Colonic mucosa (tissue), 4 donors: ENCODE results near the gene USP32. TPM values are rescaled to one million over a fixed set of nuclear protein-coding genes. Genes with fewer than 3 reads are reported as not detected.

Experiments
- DNase-seq: peaks from one replicate; pipeline ENCODE4 v3.0.0-alpha.2; 2020
- H3K27ac ChIP-seq: fragments of 200-600 bp; one replicate; pipeline ENCODE4 v1.8.0; 2021
- H3K27me3 ChIP-seq: fragments of 200-600 bp; one replicate; pipeline ENCODE4 v1.8.0; 2021
- H3K36me3 ChIP-seq: fragments of 200-600 bp; one replicate; pipeline ENCODE4 v1.8.0; 2021
- H3K4me1 ChIP-seq: fragments of 200-600 bp; one replicate; pipeline ENCODE4 v1.8.0; 2021; ENCODE audit warnings: mild to moderate bottlenecking
- H3K4me3 ChIP-seq: fragments of 200-600 bp; one replicate; pipeline ENCODE4 v1.8.0; 2021
- H3K9ac ChIP-seq, 2 donors: one replicate each; pipeline ENCODE4 v1.7.0; 2013; ENCODE audit warnings: control low read depth in 2 of 2, low read depth in 2 of 2, low read length in 2 of 2
- H3K9me3 ChIP-seq: fragments of 200-600 bp; one replicate; pipeline ENCODE4 v1.8.0; 2021
- intact Hi-C: fragments of 100-400 bp; cut with DNase I; formaldehyde crosslinking; loops from one replicate; pipeline ENCODE4 v1.14.1; 2022
- total RNA-seq, 2 donors: library from RNA; stranded (reverse); fragmentation: NEBNext Ultra II Directional in 1 of 2; extraction: Animal tissue kit (Norgen Biotek cat#: 25700) in 1 of 2; gene quantifications; one replicate each; pipeline ENCODE4 v1.2.1, GENCODE V29; 2021
- TF ChIP-seq, protein P1 (sequence below): fragments of 200-600 bp; IDR thresholded peaks from one replicate; pipeline ENCODE4 v1.8.0; 2022; ENCODE audit warnings: antibody characterized with exemption, mild to moderate bottlenecking
- donor health status: healthy.
- donor health status: DM: no; HTN: no; CAD: no.
- donor health status: DM: no; HTN: no; CAD: no.

USP32 gene
- total RNA-seq, 2 donors from 2014 or later: 28.9 to 52.1 TPM

DNA sequence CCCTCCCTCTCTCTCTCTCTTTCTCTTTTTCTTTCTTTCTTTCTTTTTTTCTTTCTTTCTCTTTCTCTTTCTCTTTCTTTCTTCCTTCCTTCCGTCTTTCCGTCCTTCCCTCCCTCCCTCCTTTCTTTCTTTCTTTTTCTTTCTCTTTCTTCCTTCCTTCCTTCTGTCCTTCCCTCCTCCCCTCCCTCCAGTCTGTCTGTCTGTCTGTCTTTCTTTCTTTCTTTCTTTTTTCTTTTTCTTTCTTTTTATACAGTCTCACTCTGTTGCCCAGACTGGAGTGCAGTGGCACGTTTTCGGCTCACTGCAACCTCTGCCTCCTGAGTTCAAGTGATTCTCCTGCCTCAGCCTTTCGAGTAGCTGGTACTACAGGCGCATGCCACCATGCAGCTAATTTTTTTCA lies 227.8 kb downstream of the USP32 start:
- Histone ChIP-seq H3K4me1 (peaks cover 14% of the 10 kb centered on the region), H3K36me3 (no peaks in the 10 kb centered on the region), H3K27me3 (no peaks in the 10 kb centered on the region), H3K9me3 (no peaks in the 10 kb centered on the region), H3K4me3 (no peak overlapping the region), H3K27ac (no peak overlapping the region), H3K9ac (no peak overlapping the region)
- TF ChIP-seq, protein P1, sequence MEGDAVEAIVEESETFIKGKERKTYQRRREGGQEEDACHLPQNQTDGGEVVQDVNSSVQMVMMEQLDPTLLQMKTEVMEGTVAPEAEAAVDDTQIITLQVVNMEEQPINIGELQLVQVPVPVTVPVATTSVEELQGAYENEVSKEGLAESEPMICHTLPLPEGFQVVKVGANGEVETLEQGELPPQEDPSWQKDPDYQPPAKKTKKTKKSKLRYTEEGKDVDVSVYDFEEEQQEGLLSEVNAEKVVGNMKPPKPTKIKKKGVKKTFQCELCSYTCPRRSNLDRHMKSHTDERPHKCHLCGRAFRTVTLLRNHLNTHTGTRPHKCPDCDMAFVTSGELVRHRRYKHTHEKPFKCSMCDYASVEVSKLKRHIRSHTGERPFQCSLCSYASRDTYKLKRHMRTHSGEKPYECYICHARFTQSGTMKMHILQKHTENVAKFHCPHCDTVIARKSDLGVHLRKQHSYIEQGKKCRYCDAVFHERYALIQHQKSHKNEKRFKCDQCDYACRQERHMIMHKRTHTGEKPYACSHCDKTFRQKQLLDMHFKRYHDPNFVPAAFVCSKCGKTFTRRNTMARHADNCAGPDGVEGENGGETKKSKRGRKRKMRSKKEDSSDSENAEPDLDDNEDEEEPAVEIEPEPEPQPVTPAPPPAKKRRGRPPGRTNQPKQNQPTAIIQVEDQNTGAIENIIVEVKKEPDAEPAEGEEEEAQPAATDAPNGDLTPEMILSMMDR: no peak
- DNase-seq: no peak
- intact Hi-C loops: no loop called here

DNA sequence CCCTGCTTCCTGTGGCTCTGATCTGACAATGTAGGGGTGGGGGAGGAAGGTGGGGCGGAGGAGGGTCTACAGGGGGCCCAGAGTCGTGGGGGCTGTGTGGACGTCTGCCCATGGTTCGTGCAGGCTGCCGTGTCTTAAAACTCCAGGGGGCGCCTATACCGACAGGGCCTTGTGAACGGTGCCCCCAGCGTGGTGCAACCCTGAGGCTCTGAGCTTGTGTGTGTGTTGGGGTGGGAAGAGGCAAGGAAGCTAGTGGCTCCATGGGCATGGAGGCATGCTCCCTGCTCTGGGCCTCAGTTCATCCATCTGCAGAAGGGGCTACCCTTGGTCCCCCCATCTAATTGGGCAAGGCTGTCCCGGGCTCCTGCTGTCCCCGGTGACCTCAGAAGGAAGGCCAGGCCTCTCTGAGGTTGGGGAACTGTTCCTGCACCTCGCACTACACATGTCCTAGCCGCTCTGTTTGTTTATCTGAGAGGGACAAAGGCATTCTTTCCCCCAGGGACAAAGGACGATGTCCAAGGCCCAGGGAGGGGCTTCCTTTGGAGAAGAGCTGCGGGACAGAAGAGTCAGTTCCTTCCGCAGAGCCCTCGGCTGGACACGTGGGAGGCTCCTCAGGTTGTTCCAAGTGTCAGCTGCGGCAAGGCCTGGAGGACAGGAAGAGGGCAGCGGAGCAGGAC lies 228.7 kb downstream of the USP32 start:
- intact Hi-C loops: no loop called here
- Histone ChIP-seq H3K36me3 (no peaks in the 10 kb centered on the region), H3K4me1 (peaks cover 14% of the 10 kb centered on the region), H3K9me3 (no peaks in the 10 kb centered on the region), H3K4me3 (no peak overlapping the region), H3K27ac (no peak overlapping the region), H3K9ac (no peak overlapping the region), H3K27me3 (no peaks in the 10 kb centered on the region)
- no peak for DNase-seq
- TF ChIP-seq, protein P1: no peak

DNA sequence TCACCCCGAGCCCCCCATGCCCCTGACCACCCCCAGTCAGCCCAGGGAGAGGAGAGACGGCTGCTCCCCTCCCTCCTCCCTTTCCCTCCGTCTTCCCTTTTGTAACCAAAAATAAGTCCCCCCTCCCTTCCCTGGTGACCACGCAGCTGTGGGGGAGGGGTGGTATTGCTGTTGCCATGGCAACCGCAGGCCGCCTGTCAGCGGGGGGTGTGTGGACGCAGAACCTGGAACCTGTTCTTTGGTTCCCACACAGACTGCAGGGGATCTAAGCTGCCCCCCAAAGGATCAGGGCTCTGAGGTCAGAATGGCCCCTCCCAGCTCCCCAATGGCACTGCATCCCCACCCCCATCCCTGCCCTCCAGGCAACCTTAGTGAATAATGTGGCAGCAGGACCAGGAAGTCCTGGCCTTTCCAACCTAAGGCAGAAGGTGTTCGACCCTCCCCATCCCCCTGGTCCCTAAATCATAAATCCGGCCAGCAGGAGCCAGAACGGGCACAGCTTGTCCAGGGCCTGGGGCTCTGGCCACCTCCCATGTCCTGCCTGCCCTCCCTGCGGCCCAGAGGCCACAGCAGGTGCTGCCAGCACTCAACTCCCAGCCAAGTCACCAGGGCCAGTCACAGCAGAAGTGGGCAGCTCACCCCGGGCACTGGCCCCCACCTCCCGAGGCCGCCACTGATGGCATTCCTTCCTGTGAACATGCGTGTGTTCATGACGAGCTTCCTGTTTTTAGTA lies 230.2 kb downstream of the USP32 start:
- H3K4me1 ChIP-seq: peaks cover 10% of the 10 kb centered on the region
- no peak for DNase-seq
- TF ChIP-seq, protein P1: no peak
- H3K9ac ChIP-seq: no peak overlapping the region
- no peaks in the 10 kb centered on the region for H3K36me3 ChIP-seq
- intact Hi-C loops: no loop called here
- H3K27me3 ChIP-seq: no peaks in the 10 kb centered on the region
- no peaks in the 10 kb centered on the region for H3K9me3 ChIP-seq
- H3K4me3 ChIP-seq: no peak overlapping the region
- no peak overlapping the region for H3K27ac ChIP-seq

DNA sequence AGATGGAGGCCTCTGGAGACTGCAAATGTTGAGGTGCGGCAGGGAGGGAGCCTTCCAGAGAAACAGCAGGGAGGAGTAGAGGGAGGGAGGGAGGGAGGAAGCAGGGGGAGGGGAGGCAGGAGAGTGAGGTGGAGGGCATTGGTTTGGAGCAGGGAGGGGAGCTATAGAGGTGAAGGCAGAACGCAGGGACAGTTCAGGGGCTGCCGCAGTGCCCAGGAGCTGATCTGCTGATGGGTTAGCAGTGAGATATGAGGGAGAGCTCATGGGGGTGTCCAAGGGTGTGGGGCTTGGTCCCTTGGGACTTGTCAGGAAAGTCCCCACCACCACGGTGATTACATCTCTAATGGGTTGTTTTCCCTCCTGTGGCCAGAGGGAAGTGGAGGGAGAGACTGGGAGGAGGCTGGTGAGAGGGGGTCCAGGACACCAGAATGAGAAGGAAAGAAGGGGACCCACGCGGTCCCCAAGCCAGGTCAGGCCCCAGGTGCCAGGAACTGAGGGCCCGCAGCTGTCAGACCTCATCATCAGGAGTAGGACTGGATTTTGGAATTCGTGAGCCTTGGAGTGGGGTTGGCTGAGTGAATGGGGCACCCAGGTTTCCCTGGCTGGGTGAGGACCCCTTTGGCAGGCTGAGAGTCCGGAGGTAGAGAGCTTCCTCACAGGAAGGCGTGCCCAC lies 231.0 kb downstream of the USP32 start:
- H3K9me3 ChIP-seq: no peaks in the 10 kb centered on the region
- no peaks in the 10 kb centered on the region for H3K27me3 ChIP-seq
- DNase-seq: no peak
- intact Hi-C loops: no loop called here
- H3K27ac ChIP-seq: no peak overlapping the region
- H3K9ac ChIP-seq: no peak overlapping the region
- no peaks in the 10 kb centered on the region for H3K36me3 ChIP-seq
- TF ChIP-seq, protein P1: no peak
- H3K4me3 ChIP-seq: no peak overlapping the region
- peaks cover 10% of the 10 kb centered on the region for H3K4me1 ChIP-seq

DNA sequence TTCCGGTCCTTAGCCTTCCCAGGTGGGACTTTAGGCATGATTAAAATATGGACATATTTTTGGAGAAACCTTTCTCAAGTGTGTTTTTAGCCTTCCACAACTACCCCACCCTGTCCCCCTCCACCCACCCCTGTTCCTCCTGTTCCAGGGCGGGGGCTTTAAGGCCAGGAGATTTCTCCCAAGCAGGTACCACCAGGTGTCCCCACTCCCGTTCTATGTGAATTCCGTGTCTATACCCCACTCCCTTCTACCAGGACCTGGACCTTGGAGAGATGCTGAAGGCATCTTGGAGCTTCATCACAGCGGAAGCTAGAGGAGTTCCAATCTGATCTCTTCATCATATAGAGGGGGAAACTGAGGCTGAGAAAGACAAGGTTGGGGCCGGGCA lies 232.5 kb downstream of the USP32 start:
- Histone ChIP-seq H3K36me3 (no peaks in the 10 kb centered on the region), H3K4me1 (no peaks in the 10 kb centered on the region), H3K9me3 (no peaks in the 10 kb centered on the region), H3K27me3 (no peaks in the 10 kb centered on the region), H3K27ac (no peak overlapping the region), H3K9ac (no peak overlapping the region), H3K4me3 (no peak overlapping the region)
- TF ChIP-seq, protein P1: no peak
- no peak for DNase-seq
- intact Hi-C loops: no loop called here
